A673 (cell line): Measurements from ENCODE around the gene GPATCH3.

ENCODE experiments used
- CTCF ChIP-seq: fragments of 300-800, 200-600 bp; sonication (generic); conservative IDR thresholded peaks from 2 replicates; pipeline ENCODE4 v1.5.1; 2017; ENCODE audit warnings: low read depth, mild to moderate bottlenecking, antibody characterized with exemption, low read length, moderate library complexity, mixed read lengths
- EZH2 ChIP-seq: fragments of 200-600 bp; sonication (generic); IDR thresholded peaks from 2 replicates; pipeline ENCODE4 v1.6.1; 2017; ENCODE audit warnings: borderline replicate concordance, low read depth, mild to moderate bottlenecking, mixed read lengths, antibody characterized with exemption, low read length; ENCODE audit not compliant: poor library complexity, severe bottlenecking

DNA sequence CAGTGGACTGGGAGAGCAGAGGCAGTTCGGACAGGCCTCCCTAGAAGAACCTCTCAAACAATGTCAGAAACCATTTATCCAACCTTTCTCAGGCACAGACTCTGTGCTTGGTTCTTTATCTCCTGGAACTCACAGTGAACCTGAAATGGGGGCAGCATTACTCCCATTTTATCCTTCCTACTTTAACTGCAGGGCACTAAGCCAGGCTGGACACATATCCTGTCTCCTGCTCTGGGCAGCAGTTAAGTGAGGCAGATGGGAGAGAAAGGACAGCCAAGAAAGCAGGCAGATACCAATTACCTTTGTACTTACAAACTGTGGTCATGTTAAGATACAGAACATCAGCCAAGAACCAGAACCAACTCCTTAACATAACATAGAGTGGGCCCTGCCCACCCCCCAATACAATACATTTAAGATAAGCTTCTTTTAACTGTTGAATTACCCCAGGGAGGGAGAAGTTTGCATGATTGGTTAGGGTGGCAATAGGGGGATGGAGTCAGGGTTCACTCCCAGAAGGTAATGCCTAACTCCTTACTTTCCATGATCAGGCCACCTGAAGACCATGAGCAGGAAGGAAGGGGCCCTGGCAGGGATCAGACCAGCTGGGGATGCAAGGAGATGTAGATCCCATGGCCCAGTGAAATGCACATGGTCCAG is 49.1 kb upstream of the GPATCH3 start:
- no peak for TF ChIP-seq CTCF
- no peak for TF ChIP-seq EZH2
